Daoy (cell line): ENCODE data around the gene ABLIM2. TPM values are rescaled to one million over a fixed set of nuclear protein-coding genes. Genes with fewer than 3 reads are reported as not detected.

ENCODE experiments used
- DNase-seq: peaks from one replicate; pipeline ENCODE4 v3.0.0-alpha.2; 2015; ENCODE audit warnings: low read depth
- total RNA-seq: library from RNA; depleted of rRNA; stranded (reverse); fragments of >200 nt; shearing (Covaris generic); gene quantifications from 2 replicates; pipeline ENCODE4 v1.2.3, GENCODE V29; 2014

Gene ABLIM2
- total RNA-seq, 1 experiment from 2014 or later: 0.23 TPM

DNA sequence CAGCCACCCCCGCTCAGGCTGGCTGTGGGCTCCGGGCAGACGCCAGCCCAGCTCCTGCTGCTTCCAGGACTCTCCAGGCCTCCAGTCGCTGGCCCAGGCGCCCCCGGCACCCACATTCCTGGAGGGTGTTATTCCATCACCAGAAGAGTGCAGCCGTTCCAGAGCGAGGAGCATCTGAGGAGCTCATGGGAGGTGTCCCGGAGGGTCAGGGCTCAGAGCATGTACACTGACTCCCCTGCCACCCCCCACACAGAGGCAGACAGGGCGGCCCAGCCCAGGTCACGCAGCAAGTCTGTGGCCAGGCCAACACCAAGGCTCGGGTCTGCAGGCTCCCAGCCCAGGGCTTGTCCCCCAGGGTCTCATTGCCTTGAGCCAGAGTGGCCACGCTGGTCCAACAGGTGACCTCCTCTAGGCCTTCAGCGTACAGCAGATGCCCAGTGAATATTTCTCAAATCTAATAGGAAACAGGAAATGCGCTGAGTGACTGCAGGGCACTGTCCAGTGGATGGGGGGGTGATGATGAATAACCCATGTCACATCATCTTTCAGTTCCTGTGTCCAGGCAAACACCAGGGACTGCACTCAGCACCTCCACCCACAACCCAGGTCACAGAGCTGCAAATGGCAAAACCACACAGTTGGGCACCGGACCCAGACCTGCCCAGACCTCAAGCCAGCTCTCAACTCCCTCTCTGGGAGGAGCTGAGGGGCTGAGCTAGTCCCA is 37.2 kb downstream of the ABLIM2 start:
- no peak for DNase-seq

DNA sequence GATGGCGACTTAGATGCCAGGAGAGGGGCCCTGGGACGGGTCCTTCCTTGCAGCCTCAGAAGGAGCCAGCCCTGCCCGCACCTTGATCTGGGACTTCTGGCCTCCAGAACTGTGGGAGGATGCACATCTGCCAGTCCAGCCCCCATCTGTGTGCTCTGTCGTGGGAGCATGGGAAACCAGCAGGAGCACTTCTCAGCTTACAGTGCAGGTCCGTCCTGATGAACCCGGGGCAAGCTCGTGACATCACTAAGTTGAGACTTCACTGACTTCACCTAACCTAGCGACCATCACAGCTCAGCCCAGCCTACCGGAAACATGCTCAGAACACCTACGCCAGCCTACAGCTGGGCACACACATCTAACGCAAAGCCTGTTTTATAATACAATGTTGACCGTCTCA is 38.1 kb downstream of the ABLIM2 start:
- no peak for DNase-seq

DNA sequence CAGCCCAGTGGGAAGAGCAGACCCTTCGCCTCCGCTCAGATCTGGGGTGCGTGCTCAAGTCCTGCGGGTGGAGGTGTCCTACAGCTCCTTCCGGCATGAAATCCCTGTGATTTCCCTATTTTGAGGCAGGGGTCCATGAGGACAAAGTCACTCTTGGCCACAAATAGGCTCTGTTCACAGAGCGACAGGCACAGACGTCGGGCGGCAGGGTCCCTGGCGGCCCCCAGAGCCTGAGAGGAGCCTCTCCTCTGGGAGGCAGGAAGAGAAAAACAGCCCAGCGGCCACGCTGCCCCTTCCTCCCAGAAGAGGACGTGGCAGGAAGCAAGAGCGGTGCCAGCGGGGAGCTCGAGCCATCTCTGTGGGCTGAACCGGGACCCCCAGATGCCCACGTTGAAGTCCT is 38.7 kb downstream of the ABLIM2 start:
- DNase-seq: no peak

DNA sequence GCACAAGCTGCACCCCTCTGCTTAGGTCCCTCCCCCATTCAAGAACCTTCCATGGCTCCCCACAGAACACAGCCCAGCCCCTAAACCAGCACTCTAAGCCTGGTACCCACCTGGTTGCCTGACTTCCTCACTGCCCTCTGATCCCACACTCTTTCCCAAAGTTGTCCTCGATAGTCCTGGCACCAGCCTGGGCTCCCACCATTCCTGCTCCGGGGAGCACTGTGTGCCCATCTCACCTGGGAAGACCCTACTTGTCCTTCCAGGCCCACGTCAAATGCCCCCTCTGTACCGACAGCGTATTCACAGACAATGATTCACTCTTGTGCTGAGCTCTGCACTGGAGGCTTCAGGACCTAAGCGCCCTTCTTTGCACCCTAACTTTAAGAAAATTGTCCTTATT is 40.1 kb downstream of the ABLIM2 start:
- DNase-seq: no peak

DNA sequence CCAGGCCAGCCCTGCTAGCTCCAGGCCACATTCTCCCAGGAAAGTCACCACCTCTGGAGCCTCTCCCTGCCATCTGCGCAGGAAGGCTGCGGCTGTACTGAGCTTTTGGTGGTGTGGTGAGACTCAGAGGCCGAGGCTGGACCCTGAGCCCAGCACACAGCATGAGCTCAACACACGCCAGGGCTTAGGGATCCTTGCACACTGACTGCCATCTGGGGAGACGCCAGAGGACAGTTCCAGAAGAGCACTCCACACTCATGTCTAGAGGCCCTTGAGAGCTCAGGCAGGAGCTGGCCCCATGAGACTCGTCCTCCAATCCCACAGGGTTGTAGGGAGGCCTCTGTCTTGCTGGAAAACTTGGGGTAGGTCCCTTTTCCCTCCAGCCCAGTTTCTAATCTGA is 40.6 kb downstream of the ABLIM2 start:
- DNase-seq: no peak

DNA sequence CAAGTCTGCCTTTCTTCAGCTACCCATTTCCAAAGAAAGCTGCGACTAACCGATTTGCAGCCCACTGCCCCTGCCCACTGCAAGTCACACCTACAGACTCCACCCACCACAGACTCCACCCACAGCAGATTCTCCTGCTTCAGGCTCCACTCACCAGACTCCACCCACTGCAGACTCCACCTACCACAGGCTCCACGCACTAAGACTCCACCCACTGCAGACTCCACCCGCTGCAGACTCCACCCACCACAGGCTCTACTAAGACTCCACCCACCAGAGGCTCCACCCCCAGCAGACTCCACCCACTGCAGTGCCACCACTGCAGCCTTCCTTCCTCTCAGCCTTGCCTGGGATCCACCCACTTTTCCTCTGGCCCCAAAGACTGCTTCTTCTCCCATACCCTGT is 41.3 kb downstream of the ABLIM2 start:
- peak; percentile 68 for DNase-seq

DNA sequence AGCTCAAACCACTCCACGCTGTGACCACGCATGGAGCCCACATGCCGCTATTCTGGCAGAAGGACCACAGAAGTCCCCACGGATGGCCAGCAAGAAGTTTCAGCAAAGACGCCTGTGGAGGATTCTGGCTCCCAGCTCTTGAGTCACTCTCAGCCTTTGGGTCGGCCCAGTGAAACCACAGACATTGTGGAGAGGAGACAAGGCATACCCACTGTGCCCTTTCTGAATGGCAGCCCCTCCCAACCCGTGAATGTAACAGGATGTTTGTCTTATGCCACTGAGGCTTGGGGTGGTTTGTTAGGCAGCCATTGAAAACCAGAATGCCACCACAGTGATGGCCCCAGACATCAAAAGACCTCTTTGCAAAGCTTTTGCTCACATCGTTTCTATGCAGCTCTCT is 42.7 kb downstream of the ABLIM2 start:
- DNase-seq: no peak

DNA sequence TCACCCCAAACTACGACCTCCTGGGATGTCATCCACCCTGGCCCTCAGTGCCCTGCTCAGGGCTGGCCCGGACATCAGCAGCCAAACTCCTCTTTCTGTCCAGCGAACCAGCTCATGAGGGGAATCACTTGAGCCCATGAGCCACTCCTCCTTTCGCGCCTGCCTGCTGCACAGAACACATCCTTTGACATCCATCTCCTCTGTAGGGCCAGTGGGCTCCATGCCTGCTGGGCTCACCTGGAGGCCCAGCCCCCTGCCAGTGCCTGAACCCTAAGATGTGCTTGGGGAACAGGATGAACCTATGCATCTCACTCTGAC is 43.5 kb downstream of the ABLIM2 start:
- DNase-seq: no peak

DNA sequence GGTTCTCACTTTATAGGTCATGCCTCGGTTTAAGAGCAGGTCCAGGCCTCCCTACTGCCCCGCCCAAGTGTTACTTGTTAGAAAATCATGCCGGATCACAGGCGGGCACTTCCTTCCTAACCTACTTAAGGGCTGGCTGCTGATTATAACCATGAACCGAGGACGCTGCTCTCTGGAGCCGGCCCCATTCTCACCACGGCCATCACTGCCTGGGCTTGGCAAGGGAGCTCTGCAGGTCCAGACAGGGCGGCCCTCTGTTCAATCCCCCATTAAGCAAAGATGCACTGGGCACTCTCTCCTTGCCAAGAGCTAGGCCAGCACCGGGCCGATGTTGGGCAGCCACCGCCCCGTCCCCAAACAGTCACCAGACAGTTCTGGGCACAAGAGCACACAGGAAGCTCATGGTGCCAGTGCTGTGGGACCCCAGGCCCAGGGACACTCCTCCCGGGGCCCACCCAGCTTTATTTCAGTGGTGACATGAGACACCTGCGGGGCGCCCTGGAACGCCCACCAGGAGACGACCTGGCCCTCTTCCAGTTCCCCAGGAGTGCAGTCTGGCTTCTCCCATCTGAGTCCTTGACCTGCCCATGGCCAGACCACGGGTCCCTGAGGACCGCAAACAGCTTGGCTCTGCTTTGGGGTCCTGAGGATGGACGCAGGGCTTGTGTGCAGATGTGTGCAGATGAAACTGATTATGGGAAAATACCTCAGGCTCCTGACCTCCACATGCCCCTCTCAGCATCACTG is 44.0 kb downstream of the ABLIM2 start:
- DNase-seq: no peak

DNA sequence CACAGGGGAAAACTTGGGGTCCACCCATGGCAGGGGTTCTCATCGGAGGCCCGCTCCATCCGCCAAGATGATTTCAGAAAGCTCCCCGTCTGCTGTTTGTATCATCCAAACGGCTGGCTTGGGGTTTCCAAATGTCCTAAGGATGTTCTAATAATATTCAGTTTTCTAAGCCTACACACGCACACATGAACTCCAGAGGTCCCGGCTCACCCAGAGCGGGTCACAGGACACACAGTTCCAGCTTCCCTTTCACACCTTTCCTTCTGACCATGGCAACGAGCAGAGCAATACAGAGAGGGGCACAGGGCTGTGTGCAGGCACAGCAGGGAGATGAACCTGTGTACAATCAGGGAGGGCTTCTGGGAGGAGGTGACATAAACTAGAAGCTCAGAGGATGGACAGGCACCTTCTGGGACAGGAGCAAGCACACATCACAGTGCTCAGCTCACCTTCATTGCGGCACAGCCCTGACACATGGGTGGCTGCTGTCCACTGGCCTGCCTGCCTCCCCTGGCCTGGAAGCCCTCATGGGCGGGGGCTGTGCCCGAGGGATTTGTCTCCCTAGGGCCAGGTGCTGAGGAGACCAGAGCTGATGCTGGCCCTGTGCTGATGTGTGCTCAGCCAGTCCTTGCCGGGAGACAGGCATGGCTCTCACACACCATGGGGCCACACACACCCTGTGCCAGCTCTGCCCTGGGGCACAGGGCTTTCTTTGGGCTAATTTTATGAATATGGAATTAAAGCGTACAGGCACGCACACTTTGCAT is 44.8 kb downstream of the ABLIM2 start:
- no peak for DNase-seq

DNA sequence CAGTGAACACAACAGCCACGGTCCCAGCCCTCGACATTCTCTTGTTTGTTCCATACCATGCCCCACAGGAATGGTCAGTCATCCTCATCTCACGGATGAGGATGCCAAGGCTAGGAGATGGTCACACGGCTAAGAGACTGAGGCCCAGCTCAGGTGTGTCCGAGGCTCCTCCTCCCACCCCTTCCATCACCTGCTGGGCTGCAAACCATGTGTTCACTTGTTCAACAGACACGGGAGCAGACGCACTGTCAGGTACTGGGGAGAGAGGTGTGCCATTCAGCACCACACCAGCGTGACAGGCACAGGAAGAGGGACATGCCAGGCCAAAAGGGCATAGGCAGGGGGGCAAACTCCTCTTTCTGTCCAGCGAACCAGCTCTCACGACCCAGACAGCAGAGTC is 45.9 kb downstream of the ABLIM2 start:
- DNase-seq: no peak

DNA sequence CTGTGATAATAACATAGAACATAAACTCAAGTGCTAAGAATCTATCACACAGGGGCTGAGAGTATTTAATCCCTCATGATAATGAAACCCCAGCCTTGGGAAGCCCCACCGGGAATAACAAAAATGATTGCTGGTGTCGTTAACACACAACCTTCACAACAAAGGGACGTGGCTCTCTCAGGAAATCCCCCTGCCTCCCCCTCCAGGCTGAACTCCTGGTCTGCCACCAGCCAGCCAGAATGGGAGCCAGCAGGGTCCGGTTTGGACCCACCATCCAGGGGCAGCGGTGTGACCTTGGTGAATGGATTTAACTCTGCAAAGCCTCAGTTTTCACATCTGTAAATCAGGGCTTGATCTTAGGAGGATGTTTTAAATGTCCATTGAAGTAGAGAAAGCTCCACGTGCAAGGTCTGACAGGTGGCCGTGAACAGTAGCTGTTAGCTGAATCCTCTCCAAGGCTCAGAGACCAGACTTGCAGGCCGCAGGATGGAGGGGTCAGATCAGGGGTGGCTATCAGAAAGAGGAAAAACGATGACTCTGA is 46.5 kb downstream of the ABLIM2 start:
- no peak for DNase-seq

DNA sequence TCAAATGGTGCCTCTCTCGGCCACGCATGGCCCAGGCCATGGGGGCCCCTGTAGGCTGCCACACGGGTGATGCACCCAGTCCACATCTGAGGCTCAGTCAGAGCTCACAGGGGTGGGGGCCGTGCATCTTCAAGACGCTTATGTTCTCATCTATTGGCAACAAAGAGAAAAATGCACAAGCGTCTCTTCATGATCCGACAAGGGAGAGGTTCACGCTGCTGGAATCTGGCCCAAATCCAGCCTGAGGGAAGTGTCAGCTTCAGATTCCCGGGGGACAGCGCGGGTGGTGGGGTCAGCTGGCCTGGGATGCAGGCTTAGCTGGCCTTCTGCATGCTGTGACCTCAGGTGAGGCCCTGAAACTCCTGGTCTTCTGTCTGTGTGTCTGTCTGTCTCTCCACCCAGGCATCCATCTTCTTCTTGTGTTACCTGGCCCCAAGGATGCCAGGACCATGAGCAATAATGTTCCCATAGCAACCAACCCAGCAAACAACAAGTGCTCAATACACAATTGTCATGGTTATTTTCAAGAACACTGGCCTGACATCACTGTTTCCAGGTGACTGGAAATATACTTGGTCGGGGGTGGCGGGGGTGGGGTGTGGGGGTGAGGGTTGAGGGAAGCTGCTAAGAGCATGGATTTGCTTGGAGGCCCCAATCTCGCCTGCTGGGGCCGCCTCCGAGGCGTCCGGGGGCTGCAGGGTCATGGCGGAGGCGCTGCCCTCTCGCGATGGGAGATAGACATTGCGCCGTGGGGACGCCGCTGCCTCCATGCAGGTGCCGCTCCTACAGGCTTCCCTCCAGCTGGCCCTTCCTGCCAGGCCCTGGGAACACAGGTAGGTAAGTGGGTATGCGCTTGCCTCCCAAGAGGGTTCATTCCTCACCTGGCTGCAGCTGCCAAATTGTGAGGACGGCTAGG is 48.3 kb downstream of the ABLIM2 start:
- peak; percentile 57 for DNase-seq

DNA sequence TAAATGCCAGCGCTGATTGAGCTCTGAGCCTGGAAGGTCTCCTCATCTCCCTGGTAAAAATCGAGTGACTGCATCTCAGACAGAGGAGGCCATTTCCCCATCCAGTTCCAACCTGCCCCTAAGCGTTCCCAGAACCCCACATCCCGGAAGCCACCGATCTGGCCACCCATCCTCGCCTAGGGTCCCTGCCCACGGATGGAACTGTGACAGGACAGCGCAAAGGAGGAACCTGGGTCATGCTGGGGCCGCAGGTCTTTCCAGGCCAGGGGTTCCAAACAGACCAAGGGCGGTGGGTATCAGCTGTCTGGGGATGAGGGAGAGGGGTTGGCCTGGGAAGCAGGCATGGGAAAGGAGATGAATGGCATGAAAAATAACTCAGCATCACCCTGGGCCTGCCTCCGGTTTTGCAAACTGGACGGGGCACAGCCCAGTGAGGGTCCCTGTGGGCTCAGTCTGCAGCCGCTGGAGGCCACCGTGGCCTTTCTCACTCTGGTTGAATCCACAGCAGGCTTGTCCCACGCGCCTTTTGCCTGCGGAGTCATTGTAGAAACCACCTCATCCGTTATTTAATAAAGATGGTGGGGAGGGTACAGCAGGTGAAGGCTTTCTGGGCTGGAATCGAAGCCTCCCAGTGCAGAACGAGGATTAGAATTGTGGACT is 49.1 kb downstream of the ABLIM2 start:
- no peak for DNase-seq

DNA sequence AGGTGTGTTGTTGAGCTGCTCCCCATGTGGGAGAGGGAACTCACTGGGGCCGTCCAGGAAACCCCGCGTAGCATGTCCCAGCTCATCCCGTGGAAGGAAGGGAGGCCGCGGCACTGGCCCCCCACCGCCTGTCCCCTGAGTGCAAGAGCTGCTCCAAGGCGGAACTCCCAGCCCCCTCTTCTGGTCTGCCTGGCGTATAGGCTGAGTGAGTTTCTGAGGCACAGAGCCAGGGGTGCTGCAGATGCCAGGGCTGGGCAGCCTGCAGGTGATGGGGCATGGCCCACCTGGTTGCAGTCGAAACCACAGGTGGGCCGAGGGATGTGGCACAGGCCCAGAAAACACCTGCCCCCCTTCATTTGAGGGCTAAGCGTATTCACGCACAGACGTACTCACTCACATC is 49.6 kb downstream of the ABLIM2 start:
- DNase-seq: no peak

DNA sequence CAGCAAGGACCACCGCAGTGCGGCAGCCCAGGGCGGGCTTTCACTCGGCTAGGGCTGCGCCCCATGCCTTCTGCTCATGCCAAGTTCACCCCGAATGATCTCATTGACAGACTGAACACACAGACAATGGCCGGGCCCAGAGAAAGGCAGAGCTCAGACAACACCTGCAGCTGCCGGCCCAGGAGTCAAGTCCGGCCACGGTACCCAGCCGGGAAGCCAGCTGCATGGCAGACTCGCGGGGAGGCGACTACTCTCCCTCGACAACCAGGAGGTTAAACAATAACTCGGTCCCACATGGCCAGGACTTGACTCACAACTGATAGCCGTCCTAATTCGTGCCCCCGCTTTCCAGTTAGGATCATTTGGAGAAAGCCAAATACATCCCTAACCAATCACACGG is 50.4 kb downstream of the ABLIM2 start:
- no peak for DNase-seq

DNA sequence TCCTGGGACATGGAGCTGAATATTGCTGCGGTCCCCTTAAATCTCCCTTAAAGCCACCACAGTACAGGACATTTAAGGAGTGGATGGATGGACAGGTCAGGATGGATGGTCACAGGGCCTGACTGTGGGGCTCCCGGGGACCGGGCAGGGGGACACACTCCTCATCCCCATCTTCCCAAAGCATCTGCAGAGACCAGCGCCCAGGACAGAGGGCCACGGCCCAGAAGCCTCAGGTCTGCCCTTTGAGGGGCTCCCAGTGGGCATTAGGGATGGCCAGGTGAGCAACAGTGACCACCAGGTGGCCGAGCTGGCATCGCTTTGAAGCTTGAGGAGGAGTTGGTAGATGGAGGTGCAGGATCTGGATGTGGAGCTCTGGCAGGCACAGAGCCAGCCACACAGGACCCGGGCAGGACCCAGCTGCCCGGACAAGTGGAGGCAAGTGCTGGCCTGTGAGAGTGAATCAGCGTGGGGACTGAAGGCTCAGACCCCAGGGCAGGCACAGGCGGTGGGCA is 51.4 kb downstream of the ABLIM2 start:
- no peak for DNase-seq

DNA sequence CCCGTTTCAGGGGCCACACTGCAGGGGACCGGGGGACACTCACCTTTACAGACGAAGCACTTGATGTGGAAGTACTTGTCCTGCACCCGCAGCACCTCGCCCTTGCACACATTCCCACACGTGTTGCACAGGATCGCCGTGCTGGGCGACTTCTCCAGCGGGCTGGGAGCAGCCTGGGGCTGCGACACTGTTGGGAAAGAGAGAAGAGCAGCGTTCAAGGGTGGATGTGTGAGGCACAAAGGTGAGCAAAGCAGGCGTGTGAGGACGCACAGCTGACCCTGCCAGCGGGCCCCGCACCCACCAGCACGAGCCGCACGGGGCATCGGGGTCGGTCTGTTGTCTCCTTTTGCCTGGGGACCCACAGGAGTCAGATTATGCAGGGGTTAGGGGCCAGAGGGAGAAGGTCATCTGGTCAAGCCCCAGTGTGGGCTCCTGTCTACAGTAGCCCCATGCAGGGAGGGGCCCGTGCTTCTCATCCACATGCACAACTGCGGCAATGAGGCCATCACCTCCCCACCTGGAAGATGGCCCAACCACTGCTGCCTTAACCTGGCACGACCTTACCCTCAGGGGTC is 52.1 kb downstream of the ABLIM2 start:
- no peak for DNase-seq

DNA sequence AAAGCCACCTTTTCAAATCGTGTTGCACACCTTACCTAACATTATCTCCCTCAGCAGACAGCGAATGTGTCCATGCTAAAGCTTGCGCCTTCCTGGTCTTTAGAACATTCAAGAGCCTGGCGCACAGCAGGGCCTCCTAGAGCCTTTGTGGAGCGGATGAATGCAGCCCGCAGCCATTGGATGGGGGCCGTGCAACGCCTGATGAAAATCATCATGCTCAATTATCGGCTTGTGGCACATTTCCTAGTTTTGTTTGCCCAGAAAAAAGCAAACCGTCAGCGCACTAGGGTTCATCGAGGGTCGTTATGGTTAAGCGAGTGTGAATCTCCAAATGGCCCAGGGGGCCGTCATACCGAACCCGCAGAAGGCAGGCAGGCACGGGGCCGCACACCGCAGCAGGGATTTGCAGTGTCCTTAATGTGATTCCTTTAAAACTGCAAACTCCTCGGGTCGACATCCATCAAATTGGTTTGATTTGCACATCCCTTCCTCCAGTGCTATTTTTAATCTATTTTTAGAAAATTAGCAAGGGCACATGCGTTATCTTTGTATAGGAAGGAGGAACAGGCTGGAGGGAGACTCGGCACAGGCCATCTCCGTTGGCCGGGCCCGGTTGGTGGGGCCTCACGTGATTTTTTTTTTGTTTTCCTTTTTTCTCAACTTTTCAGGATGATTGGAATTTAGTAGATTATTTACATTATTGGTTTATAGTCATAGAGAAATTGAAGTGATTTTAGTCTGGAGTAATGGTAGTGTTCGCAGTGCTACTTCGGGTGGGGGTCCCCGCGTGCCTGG is 53.1 kb downstream of the ABLIM2 start:
- no peak for DNase-seq
